Fibroblast of skin of back (primary cell): ENCODE measurements around the gene RNF5.

ENCODE experiments used
- DNase-seq: peaks from one replicate; pipeline ENCODE4 v3.0.0-alpha.2; 2013

RNF5 gene

DNA sequence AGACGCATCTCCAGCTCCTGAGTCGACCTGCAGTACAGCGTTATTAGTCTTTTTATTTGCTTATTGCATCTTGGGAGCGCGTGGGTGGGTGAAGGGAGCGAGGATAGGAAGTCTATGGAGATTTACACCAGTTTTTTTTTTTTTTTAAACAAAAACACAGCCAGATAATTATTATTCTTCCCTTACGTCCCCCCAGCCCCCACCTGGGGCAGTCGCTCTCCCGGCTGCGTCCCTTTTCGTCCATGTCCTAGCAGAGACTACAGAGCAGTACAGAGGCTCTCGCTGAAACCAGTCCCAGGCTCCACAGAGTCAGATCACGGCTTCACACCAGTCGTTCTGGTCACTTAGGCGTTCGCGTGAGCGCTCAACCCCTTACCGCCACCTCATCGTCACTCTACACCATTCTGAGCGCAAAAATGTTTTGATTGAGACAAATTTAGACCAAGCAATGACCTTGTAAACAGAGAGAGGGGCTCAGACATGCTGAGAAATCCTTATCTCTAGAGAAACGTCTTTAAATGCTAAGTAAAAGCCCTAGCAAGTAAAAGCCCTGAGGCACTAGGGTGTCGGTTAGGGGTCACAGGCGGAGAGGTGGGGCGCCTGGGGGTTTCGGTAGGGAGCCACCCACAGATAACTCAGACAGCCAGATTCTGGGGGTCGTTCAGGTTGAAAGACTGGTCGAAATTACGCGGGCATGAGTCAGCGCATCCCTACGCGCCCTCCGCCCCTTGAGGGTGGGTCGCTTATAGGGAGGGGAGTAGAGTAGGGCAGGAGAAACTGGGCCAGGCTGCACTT, 25.2 kb upstream of the RNF5 start:
- peak; percentile 57 for DNase-seq

DNA sequence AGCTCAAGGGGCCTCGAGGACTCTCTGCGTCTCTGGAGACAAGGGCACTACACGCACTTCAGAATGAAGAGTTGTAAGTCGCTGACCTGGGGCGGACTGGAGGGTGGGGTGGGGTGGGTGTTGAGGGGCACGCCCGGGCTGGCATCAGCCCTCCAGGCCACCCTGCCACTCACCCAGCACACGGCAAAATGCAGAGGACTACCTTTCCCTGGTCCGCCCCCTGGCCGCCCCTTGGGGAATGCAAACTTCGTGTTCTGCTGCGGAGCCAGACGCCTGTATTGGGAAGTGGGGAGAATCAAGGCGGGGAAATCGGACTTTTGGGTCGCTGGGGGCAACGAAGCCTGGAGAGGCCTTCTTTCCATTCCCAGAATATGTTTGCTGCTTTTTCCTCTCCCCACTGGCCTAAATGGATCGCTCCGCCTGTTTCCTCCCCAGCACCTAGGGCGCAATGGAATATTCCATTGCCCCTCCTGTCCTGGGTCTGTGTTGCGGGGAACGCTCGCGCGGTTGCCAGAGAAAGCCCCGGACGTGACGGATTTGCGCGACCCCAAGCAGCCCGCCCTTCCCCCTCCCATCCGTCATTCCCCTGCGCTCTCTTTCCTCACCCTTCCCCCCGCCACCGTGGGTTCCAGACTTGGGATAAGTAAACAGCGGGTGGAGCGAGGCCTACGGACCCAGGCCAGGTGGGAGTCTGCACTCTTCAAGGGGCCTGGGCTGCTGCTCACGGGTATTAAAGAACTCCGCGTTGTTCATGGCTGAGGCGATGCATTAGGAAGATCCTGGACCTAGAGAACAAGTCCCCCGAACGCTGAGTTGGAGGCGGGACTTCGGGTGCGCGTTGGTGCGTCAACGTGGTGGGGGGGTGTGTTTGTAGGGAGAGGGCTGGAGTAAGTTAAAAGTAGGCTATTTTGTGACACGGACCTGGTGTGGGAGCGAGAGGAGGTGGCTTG, 24.4 kb upstream of the RNF5 start, which contains the start of gene PPT2:
PPT2 (plus strand) TSS at position 578 of the 950 bp plus-strand sequence. CDS start 454 bp downstream, outside the sequence.
- peak; percentile 93 for DNase-seq

- DNase-seq = peak; percentile 66
These were observed 23.6 kb upstream of the RNF5 start for GRCh38 chr6:32154514-32155161.

GRCh38 chr6:32156891-32157290, 21.3 kb upstream of the RNF5 start:
- no peak for DNase-seq

DNA sequence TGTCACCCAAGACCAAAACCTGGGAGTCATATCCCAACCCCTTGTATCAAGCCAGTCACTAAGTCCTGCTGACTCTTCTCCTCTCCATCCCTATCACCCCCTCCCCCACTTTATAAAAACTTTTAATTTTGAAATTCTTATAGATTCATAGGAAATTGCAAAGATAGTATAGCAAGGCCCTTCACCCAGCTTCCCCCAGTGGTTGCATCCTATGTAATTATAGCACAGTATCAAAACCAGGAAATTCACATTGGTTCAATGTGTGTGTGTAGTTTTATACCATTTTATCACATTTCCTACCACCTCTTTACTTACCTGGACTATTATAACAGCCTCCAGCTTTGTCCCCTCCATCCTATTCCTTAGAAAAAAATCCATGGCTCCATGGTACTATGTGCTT, 20.2 kb upstream of the RNF5 start:
- no peak for DNase-seq

- DNase-seq = no peak
These were observed 14.5 kb upstream of the RNF5 start for GRCh38 chr6:32163559-32164258.

GRCh38 chr6:32164295-32164694, 13.9 kb upstream of the RNF5 start, which contains the start of gene EGFL8:
TSS of gene EGFL8 (plus strand) at chr6:32164595. CDS start at chr6:32166166, 1,571 bp downstream.
- no peak for DNase-seq

- DNase-seq = no peak
These were observed 11.7 kb upstream of the RNF5 start for GRCh38 chr6:32166411-32167061.

- no peak for DNase-seq
These were observed 10.9 kb upstream of the RNF5 start for GRCh38 chr6:32167154-32167760.

- DNase-seq = no peak
These were observed 10.4 kb upstream of the RNF5 start for GRCh38 chr6:32167761-32168262.

GRCh38 chr6:32168350-32168749, 9.9 kb upstream of the RNF5 start:
- DNase-seq = no peak

DNA sequence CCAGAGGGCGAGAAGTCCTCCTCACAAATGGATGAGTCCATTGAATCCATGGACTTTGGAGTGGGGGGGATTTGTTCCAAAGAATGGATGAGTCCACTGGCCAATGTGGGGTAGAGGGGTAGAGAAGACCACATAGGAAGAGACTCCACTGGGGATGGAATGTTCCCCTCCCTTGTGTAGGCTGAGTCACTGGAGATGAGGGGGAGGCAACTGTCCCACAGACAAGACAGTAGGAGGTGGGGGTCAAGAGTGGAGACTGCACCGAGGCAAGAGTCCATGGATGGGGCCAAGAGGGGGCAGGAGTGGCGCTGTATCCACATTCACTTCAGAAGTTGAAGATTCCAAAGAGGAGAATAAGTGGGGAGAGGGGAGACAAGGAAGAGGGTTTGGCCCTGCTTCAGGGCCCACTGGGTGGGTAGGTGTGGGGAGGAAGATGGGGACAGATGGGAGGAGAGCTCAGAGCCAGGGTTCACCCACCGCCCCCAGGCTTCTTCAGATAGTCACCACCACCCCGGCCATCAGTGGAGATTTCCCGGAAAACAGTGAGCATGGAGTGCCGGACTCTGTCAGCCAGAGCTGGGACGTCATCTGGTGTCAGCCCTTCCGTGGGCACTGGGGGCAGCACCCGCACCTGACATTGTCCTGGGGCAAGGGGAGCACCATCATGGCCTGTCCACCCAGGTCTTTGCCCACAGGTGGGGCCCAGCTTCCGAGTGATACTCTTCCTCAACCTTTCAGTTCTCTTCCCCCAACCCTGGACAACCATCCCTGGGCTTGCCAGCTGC, 9.2 kb upstream of the RNF5 start:
- DNase-seq = peak; percentile 64

GRCh38 chr6:32170294-32170693, 7.9 kb upstream of the RNF5 start:
- no peak for DNase-seq

- DNase-seq = no peak
These were observed 7.0 kb upstream of the RNF5 start for GRCh38 chr6:32171234-32171633.

GRCh38 chr6:32173051-32173727, 5.0 kb upstream of the RNF5 start:
- no peak for DNase-seq

DNA sequence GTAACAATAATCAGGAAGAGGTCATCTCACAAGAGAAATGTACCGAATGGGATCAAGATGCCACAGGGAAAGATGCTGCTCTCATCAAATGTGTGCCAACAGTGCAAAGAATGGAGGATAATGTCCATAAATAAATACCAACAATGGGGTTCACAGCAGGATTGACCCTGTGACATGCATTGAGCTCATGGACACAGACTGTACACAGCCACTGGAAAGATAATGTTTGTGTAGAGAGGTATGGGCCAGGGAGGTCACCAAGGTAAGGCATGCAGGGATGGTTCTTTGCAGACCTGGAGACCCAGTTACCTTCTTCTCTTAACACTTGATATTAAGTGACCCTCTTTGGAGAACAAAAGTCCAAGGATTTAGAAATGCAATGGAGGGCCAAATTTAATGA, 3.8 kb upstream of the RNF5 start:
- no peak for DNase-seq

- no peak for DNase-seq
These were observed 2.9 kb upstream of the RNF5 start for GRCh38 chr6:32175322-32175710.

DNA sequence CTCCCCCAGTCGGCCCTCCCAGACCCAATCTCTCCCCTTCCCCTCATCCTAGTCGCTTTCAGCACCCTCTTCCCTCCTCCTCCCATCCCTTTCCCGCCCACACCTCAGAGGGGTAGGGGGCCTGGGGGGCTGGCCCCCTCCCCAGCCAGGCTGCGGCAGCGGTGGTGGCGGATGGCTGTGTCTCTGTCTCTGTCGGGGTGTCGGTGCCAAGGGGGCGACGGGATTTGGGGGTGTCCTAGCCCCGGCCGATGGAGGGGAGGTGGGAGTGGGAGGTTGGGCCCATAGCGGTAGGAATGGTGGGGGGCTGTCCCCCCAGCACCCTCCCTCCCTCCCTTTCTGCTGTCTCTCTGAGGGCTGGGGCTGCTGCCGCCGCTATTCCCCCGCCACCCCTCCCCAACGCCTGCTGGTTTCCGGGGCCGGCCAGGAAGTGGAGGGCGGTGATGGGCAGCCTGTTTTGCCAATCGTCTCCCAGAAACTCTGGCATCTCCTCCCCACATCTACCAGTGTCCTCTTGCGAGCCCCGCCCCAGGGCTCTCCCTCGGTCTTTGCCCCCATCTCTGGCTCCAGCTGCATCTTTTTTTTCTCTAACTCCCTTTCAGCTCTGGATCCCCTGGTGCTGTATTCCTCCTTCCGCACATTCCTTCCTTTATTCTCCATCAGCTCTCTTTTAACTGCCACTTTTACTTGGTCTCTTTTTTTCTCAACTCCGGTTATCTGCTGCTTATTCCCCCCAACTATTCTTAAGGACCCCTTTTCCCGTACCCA, 2.3 kb upstream of the RNF5 start, which contains the start of gene AGPAT1:
AGPAT1 (minus strand) TSS at position 374 of the 765 bp plus-strand sequence. CDS start 4,588 bp downstream, outside the sequence.
- peak; percentile 98 for DNase-seq
